ENCODE data around the gene CPN2.

GRCh38 chr3:194399874-194400411 is 48.8 kb upstream of the CPN2 start:
- no peak for TF ChIP-seq EZH2 (IDR thresholded peaks at IDR 0.05; ENCODE audit: borderline replicate concordance, low read length)
- no peak for TF ChIP-seq CTCF (conservative IDR thresholded peaks at IDR 0.05 in 1 of 2, IDR thresholded peaks at IDR 0.05 in 1 of 2; ENCODE audit: extremely low read depth in 1 of 2, insufficient read depth in 1 of 2, low read depth in 1 of 2, low read length in 2 of 2)

Data from mammary epithelial cell (primary cell).